HCEC 1CT (cell line): ENCODE data around the gene TRNP1.
A peak's percentile ranks its signal among the peaks of the same experiment; 100 is the strongest.

Experiments
- DNase-seq: peaks from one replicate; pipeline ENCODE4 v3.0.0-alpha.2; 2017

TRNP1 gene

DNA sequence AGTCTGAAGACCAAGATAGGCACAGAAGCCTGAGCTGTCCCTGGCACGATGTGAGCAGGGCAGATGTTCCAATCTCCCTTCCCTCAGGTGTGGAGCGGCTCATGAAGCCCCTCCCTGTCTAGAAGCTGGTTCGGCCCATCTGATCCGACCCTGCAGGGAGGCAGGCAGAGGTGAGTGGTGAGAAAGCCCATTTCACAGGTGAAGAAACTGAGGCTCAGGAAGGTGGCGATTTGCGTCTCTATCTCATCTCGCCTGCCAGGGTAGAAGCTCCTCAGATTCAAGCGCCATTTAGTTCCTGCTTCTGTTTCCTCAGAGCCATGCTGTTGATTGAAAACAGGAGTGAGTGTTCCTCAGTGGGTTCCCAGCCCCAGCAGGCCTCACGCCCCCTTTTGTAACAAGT is 36.0 kb downstream of the TRNP1 start:
- no peak for DNase-seq

DNA sequence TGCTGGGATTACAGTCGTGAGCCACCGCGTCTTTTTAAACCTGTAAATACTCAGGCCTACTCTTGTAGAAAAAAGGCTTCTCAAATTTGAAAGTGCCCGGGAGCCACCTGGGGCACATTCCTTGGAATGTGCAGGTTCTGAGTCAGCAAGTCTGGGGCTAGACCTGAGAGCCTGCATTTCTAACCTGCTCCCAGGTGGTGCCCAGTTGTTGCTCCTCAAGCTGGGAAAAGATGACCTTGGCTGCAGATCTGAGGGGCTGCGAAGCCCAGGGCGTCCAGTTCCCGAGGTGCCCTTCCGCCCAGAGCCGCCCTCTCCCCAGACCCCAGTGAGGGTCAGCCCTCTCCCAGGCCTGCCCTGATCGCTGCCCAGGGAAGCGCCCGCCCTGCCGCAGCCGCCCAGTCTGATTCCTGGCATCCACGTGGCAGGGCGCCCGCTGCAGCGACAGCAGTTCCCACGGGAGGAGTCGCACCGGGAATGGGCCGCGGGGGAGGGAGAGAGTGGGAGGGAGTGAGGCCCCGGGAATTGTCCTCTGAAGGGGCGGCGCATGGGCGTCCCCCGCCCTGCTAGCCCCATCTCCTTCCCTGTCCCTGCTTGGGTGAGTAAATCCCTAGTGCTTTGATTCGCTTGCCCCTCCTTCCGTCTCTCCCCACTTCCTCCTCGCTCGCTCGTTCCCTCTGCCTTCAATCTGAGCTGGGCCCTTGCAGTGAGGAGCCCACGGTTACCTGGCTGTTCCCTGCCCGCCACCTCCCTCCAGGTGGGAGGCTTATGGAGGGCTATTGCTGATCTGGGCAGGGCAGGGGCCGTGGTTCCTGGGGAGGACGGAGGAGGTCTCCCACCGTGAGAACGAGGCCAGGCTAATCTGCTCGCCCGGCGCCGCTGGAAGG is 38.0 kb downstream of the TRNP1 start:
- DNase-seq = no peak

DNA sequence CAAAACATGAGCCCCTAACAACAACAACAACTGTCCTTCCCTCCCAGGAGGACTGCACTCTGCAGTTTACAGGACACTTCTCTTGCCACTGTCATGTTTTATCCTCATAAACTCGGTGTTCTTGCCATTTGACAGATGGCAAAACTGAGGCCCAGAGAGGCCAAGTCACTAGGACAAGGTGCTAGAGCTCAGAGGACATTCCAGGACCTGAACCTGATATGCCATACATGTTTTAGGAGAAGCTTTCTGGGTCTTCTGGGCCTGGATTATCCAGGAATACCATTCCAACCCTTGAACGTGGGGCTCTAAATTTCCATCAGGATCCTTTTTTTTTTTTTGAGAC is 38.6 kb downstream of the TRNP1 start:
- DNase-seq = no peak

DNA sequence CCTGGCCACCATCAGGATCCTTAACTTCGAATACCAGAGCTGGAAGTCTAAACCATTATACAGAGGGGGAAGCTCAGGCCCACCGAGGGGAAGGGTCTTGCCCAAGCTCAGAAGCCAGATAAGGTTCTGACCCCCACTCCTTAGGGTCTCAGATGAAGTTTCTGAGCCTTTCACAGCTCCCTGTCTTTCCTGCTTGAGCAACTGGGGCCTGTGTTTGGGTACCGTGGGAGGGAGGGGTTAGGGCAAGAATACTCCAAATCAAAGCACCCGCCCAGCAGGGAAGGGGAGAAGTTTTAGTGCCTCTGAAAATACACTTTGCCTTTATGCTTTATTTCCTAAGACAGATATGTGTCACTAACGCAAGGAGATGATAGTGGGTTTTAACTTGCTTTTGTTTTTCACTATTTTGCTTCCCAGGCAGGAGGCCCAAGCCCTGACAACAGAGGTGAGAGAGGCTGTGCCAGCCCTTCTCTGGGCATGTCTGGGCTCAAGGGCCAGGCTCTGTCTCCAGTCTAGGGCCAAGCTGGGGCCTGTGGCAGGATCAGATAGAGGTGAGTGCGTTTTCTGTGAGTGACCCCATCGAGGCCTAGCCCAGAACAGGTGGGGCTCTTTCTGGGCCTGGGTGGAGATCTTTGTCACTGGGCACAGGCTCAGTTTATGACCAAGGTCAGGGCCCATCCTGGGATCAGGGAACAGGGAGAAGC is 39.7 kb downstream of the TRNP1 start:
- DNase-seq = no peak

DNA sequence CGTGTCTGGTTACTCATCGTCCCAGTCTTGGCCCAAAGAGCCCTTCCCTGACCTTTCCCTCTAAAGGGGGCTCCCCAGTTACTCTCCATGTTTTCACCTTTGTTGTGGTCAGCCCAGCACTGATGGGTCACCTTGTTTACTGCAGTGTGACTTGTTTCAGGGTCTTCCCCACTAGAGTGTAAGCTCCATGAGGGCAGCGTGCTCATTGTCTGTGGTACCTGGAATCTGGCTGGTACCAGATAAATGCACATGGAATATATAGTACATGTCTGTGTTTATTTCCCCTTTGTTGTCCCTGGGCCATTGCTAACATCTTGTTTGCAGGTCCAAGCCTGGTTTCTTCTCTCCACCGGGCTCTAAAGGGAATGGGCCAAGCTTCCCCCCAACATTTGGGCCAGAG is 41.9 kb downstream of the TRNP1 start:
- DNase-seq = no peak

DNA sequence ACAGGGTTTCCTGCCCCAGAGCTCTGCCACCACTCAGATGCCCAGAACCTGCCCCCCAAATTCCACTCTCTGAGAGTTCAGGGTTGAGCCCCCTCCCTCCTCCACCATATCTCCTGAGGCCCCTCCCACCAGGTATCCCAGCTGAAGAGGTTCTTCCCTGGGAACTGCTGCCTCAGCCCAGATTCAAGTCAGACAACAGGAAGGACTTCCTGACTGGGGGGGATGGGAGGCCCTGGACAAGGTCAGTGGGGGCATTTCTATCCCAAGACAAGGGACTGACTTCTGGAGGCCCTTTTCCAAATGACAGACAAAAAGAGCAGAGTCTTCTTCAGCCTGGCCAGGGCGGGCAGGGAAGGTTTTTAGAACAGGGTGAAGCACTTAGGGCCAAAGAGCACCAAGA is 43.2 kb downstream of the TRNP1 start:
- no peak for DNase-seq

DNA sequence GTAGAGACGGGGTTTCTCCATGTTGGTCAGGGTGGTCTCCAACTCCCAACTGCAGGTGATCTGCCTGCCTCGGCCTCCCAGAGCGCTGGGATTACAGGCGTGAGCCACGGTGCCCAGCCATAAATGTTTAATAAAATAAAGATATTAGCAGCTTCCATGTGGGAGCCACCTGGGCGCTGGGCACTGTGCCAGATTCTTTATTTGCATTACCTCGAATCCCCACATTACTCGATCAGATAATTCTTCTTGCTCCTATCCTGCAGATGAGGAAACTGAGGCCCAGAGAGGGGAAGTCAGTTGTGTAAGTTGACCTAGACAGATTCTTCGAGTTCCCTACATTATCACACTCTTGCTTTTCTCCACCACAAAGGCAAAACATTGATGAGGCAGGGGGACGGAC is 44.0 kb downstream of the TRNP1 start:
- DNase-seq = no peak

DNA sequence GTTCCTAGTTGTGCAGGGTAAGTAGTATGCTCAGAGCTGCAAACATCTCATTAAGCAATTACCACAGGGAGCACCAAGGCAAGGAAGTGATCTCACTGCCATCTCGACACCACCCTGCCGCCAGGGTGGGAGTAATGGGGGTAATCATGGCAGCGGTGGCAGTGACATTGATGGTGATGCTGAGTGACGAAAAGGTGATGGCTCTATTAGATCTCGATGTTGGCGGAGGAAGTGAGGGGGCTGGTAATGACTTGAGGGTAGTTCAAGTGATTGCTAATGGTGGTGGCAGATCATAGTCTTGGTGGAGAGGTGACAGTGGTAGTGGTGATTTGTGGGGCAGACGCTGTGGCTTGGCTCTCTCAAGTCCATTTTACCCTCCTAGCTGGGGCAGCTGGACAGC is 44.5 kb downstream of the TRNP1 start:
- DNase-seq = no peak

DNA sequence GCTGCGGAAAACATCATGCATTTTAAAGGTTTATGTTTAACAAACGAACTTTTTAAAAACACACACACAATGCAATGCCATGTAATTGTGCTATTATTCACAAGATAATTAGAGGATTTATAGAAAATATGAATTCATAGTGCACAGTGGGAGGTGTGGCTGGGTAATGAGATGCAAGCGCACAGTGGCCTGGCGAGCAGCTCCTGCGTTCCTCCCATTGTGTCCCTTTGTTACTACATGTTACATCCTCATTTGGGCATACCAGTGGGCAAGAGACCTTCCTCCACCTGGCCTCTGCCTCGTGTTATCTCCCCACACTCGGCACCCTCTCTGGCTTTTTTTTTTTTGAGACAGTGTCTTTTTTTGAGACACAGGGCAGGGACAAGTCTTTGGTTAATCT is 49.2 kb downstream of the TRNP1 start:
- no peak for DNase-seq

DNA sequence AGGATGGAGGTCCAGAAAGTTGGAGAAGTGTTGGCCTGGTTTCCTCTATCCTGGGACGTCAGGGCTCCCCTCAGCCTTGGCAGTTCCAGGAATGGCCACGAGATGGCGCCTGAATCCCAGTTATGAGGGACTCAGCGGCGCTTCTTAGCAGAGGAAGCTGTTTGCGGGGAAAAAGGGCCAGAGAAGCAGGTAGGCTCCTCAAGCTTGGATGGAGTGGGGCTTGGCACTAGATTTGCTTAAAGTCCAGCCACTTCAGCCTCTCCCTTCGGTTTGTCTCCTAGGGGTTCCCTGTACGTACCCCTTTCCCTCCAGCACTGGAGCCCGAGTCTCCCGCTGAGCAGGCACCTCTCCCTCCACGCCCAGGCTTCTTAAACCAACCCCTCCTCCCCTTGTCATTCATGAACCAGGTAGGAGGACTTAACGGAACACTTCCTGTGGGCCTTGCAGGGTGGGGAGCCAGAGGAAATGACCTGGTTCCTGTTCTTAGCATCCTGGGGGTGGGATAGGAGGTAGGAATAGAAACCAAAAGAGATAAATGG is 51.2 kb downstream of the TRNP1 start:
- DNase-seq = peak; percentile 66

DNA sequence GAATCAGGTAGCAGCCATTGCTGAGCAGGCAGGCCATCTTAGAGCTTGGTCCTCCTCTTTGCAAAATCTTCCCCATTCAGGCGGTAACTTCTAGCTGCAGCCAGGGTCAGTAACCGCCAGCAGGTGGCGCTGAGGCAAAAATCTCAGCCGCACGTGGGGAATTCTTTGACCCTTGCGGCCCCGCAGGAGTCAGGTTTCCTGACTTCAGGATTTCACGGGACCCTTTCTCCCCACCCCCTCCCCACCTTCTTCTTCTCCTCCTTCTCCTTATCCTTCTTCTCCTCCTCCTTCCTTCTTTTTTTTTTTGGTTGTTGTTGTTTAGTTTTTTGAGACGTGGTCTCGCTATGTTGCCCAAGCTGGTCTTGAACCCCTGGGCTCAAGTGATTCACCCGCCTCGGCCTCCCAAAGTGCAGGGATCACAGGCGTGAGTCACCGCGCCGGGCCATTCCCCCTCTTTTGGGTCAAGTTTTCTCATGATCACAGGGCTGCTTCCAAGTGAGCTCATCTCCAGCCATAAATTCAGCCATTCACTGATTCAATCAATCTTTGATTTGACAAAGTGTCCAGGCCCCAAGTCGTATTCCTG is 52.6 kb downstream of the TRNP1 start:
- DNase-seq = peak; percentile 77

DNA sequence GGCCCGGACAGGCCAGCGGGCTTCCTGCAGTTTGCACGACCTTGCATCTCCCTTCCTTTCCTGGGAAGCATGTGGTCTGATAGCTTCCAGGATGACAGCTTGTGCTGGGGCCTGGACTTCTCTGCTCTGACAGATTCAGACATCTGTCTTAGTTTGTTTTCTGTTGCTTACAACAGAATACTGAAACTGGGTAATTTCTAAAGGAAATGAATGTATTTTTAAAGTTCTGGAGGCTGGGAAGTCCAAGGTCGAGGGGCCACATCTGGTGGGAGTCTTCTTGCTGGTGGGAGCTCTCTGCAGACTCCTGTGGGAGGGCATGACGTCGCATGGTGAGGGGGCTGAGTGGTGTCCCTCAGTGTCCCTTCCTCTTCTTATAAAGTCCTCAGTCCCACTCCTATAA is 54.4 kb downstream of the TRNP1 start:
- no peak for DNase-seq

DNA sequence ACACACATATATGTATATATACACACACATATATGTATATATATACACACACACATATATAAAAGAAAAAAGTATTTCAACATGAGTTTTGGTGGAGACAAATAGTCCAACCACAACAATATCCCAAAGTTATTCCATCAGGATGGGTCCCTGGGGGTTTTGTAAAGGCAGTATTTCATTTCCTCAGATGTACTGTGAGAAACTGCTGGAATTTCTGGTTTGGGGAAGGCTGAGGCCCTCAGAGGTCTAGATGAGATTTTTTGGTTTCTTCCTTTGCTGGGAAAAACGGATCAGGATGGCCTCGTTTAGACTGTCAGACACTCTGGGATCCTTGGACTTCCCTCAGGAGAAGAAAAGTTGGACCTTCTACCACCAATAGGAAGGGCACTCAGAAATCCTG is 55.6 kb downstream of the TRNP1 start:
- no peak for DNase-seq

DNA sequence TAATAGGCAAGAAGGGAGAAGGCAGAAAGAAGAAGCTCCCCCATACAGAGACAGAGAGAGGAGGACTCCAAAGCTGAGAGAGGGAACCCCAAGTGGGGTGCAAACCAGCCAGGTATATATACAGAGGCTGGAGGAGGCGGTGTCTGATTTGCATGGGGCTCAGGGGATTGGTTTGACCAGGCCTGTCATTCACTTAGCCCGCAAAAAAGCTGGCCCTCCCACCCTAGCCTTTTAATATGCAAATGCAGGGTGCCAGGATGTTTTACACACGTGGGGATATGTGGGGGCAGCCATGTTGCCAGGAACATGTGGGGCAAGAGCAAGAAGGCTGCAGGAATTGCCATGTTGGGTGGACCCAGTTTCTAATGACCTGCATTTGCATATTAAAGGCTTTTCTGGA is 56.1 kb downstream of the TRNP1 start:
- DNase-seq = no peak
